ENCODE results near the gene LMTK3. TPM values are rescaled to one million over a fixed set of nuclear protein-coding genes. Genes with fewer than 3 reads are reported as not detected.
A peak's percentile ranks its signal among the peaks of the same experiment; 100 is the strongest.

The LMTK3 gene
- total RNA-seq, 4 donors from 2014 or later, result 0.17 to 0.57 (median 0.37) TPM

- intact Hi-C loops (cut with DNase I), result no loop called here
- peaks cover 4 to 35% (median 23%) of the 10 kb centered on the region in 4 donors for H3K27me3 ChIP-seq
- peak within 1 kb of the TSS; percentile 85 to 96 (median 89) for H3K4me3 ChIP-seq
- DNase-seq (ENCODE audit: extremely low spot score), result peak; percentile 98
- peaks cover 25 to 45% (median 38%) of the 10 kb centered on the region in 4 donors for H3K36me3 ChIP-seq
- TF ChIP-seq POLR2AphosphoS5 (IDR thresholded peaks at IDR 0.05) (peak; percentile 82 to 86), POLR2A (IDR thresholded peaks at IDR 0.05; ENCODE audit: low read depth) (no peak)
- no peaks in the 10 kb centered on the region for H3K9me3 ChIP-seq
- 2% methylated on average over 37 of the region's 61 CpGs for WGBS
- peak within 1 kb of the TSS; percentile 80 to 91 (median 86) for H3K27ac ChIP-seq (replicated peaks in 1 of 4)
- H3K4me1 ChIP-seq, result peaks cover 22 to 38% (median 31%) of the 10 kb centered on the region in 4 donors
Measured at GRCh38 chr19:48445606-48446481, 65.8 kb downstream of the LMTK3 start, which contains the start of gene GRWD1. GRWD1 (plus strand) TSS chr19:48445983; CDS start chr19:48446006, 23 bp downstream.

- Histone ChIP-seq H3K27ac (replicated peaks in 1 of 4) (peak overlapping the region; percentile 80 to 91 (median 86)), H3K36me3 (peaks cover 19 to 39% (median 32%) of the 10 kb centered on the region in 4 donors), H3K27me3 (peaks cover 4 to 41% (median 24%) of the 10 kb centered on the region in 4 donors), H3K4me1 (peaks cover 22 to 38% (median 31%) of the 10 kb centered on the region in 4 donors), H3K4me3 (peak overlapping the region; percentile 85 to 96 (median 89)), H3K9me3 (no peaks in the 10 kb centered on the region)
- TF ChIP-seq EP300 (IDR thresholded peaks at IDR 0.05) (no peak), CTCF (IDR thresholded peaks at IDR 0.05) (peak; percentile 38 to 46 (median 40)), POLR2A (IDR thresholded peaks at IDR 0.05; ENCODE audit: low read depth) (no peak)
- whole genome bisulfite sequencing, result 7% methylated on average over 6 of the region's 6 CpGs
- intact Hi-C loops (cut with DNase I), result no loop called here
- no peak for DNase-seq (ENCODE audit: extremely low spot score)
Measured at GRCh38 chr19:48445256-48445605, 66.4 kb downstream of the LMTK3 start.

GRCh38 chr19:48444936-48445200, 66.8 kb downstream of the LMTK3 start:
- Histone ChIP-seq H3K4me3 (peak overlapping the region; percentile 85 to 96 (median 89)), H3K36me3 (peaks cover 16 to 35% (median 28%) of the 10 kb centered on the region in 4 donors), H3K9me3 (no peaks in the 10 kb centered on the region), H3K27me3 (peaks cover 4 to 45% (median 24%) of the 10 kb centered on the region in 4 donors), H3K27ac (replicated peaks in 1 of 4) (peak overlapping the region; percentile 80 to 91 (median 86)), H3K4me1 (peaks cover 22 to 38% (median 31%) of the 10 kb centered on the region in 4 donors)
- intact Hi-C loops (cut with DNase I), result no loop called here
- 32% methylated on average over 3 of the region's 3 CpGs for WGBS
- TF ChIP-seq EP300 (IDR thresholded peaks at IDR 0.05), result no peak
- no peak for TF ChIP-seq POLR2A (IDR thresholded peaks at IDR 0.05; ENCODE audit: low read depth)
- no peak for TF ChIP-seq CTCF (IDR thresholded peaks at IDR 0.05)
- no peak for TF ChIP-seq POLR2AphosphoS5 (IDR thresholded peaks at IDR 0.05)
- DNase-seq (ENCODE audit: extremely low spot score), result no peak

GRCh38 chr19:48444129-48444935, 67.3 kb downstream of the LMTK3 start:
- Histone ChIP-seq H3K4me3 (peak overlapping the region; percentile 85 to 96 (median 89)), H3K36me3 (peaks cover 10 to 30% (median 23%) of the 10 kb centered on the region in 4 donors), H3K27me3 (peaks cover 4 to 50% (median 24%) of the 10 kb centered on the region in 4 donors), H3K27ac (replicated peaks in 1 of 4) (peak overlapping the region; percentile 80 to 91 (median 86)), H3K9me3 (no peaks in the 10 kb centered on the region), H3K4me1 (peaks cover 22 to 38% (median 31%) of the 10 kb centered on the region in 4 donors)
- intact Hi-C loops (cut with DNase I), result no loop called here
- 17% methylated on average over 33 of the region's 38 CpGs for WGBS
- no peak for DNase-seq (ENCODE audit: extremely low spot score)
- TF ChIP-seq CTCF (IDR thresholded peaks at IDR 0.05) (no peak), POLR2AphosphoS5 (IDR thresholded peaks at IDR 0.05) (no peak), POLR2A (IDR thresholded peaks at IDR 0.05; ENCODE audit: low read depth) (no peak), EP300 (IDR thresholded peaks at IDR 0.05) (no peak)

GRCh38 chr19:48443731-48444128, 67.9 kb downstream of the LMTK3 start:
- no peak for DNase-seq (ENCODE audit: extremely low spot score)
- 19% methylated on average over 11 of the region's 45 CpGs for WGBS
- H3K36me3 ChIP-seq, result peaks cover 7 to 24% (median 17%) of the 10 kb centered on the region in 4 donors
- peaks cover 22 to 38% (median 31%) of the 10 kb centered on the region in 4 donors for H3K4me1 ChIP-seq
- intact Hi-C loops (cut with DNase I), result no loop called here
- no peaks in the 10 kb centered on the region for H3K9me3 ChIP-seq
- peaks cover 4 to 54% (median 24%) of the 10 kb centered on the region in 4 donors for H3K27me3 ChIP-seq
- TF ChIP-seq EP300 (IDR thresholded peaks at IDR 0.05) (no peak), POLR2AphosphoS5 (IDR thresholded peaks at IDR 0.05) (no peak), POLR2A (IDR thresholded peaks at IDR 0.05; ENCODE audit: low read depth) (no peak), CTCF (IDR thresholded peaks at IDR 0.05) (no peak)
- H3K27ac ChIP-seq (replicated peaks in 1 of 4), result no peak overlapping the region
- peak overlapping the region; percentile 85 to 96 (median 89) for H3K4me3 ChIP-seq
